Lower leg skin (tissue), 3 donors: Measurements from ENCODE around the gene TMEM254.

Source experiments
- CTCF ChIP-seq, 3 donors: fragments of 450-650 bp; IDR thresholded peaks; one replicate each; pipeline ENCODE4 v1.5.1; 2016; ENCODE audit warnings: antibody characterized with exemption in 3 of 3, mild to moderate bottlenecking in 3 of 3, moderate library complexity in 2 of 3
- POLR2A ChIP-seq, 2 donors: fragments of 450-650 bp; IDR thresholded peaks; one replicate each; pipeline ENCODE4 v1.6.1; 2016 to 2017; ENCODE audit warnings: antibody characterized with exemption in 2 of 2, mild to moderate bottlenecking in 1 of 2, moderate library complexity in 1 of 2

GRCh38 chr10:80041162-80041561 is 37.3 kb upstream of the TMEM254 start:
- TF ChIP-seq CTCF (IDR thresholded peaks at IDR 0.05) = no peak
- no peak for TF ChIP-seq POLR2A (IDR thresholded peaks at IDR 0.05)
